SK-N-SH (cell line): ENCODE data around the gene SMIM22. TPM values are rescaled to one million over a fixed set of nuclear protein-coding genes. Genes with fewer than 3 reads are reported as not detected.
"Not testable (repeated sequence)": the region's sequence is repeated elsewhere in the genome, so short reads cannot be mapped to it uniquely, and the experiment has no call there.

Experiments used
- CTCF ChIA-PET: fragments of 300-600, 350-600 bp; formaldehyde crosslinking; extraction: SDS; loops from one replicate; lab custom pipeline; 2021; lab: Yijun Ruan, JAX
- POLR2A ChIA-PET: fragments of 350-600 bp; sonication (Branson Sonifier 250); formaldehyde crosslinking; extraction: SDS; loops from one replicate; lab custom pipeline; 2020; ENCODE audit warnings: antibody characterized with exemption, inconsistent platforms; lab: Yijun Ruan, JAX
- DNase-seq: peaks from one replicate; pipeline ENCODE4 v3.0.0; 2012
- H2AFZ ChIP-seq: fragments of 200-600 bp; sonication (generic); 2 replicates; pipeline ENCODE4 v1.8.1; 2016; ENCODE audit warnings: antibody characterized with exemption, mild to moderate bottlenecking, low read depth
- H3F3A ChIP-seq: fragments of 200-600 bp; sonication (generic); replicated peaks from 2 replicates; pipeline ENCODE3; 2016; ENCODE audit warnings: antibody characterized with exemption, mild to moderate bottlenecking; ENCODE audit not compliant: insufficient read depth
- H3K27ac ChIP-seq, 2 experiments: fragments of 200-500 bp in 1 of 2; fragments of 200-600 bp in 1 of 2; sonication (Bioruptor generic) in 1 of 2; sonication (generic), shearing (Covaris generic) in 1 of 2; 2 replicates each; pipeline versions ENCODE4 v1.5.1 to v1.6.1; 2014 to 2016; ENCODE audit warnings: low read depth in 2 of 2, inconsistent platforms in 1 of 2, low read length in 1 of 2, mild to moderate bottlenecking in 1 of 2, mixed read lengths in 1 of 2
- H3K27me3 ChIP-seq: fragments of 200-600 bp; sonication (generic), shearing (Covaris generic); 2 replicates; pipeline ENCODE4 v1.6.1; 2016; ENCODE audit warnings: mixed run types; ENCODE audit not compliant: insufficient read depth
- H3K36me3 ChIP-seq, 2 experiments: fragments of 200-500 bp in 1 of 2; fragments of 200-600 bp in 1 of 2; sonication (Bioruptor generic) in 1 of 2; sonication (generic) in 1 of 2; replicated peaks in 1 of 2; 2 replicates each; pipeline versions ENCODE3 to v1.5.1; 2014 to 2016; ENCODE audit warnings: low read length in 1 of 2, mild to moderate bottlenecking in 1 of 2; ENCODE audit not compliant: insufficient read depth in 2 of 2, control insufficient read depth in 1 of 2
- H3K4me1 ChIP-seq, 2 experiments: fragments of 200-500 bp in 1 of 2; fragments of 200-600 bp in 1 of 2; sonication (Bioruptor generic) in 1 of 2; sonication (generic), shearing (Covaris generic) in 1 of 2; 2 replicates each; pipeline versions ENCODE4 v1.5.1 to v1.6.1; 2014 to 2016; ENCODE audit warnings: low read depth in 1 of 2, low read length in 1 of 2, mixed run types in 1 of 2; ENCODE audit not compliant: insufficient read depth in 2 of 2, control insufficient read depth in 1 of 2
- H3K4me2 ChIP-seq: fragments of 200-600 bp; sonication (generic), shearing (Covaris generic); 2 replicates; pipeline ENCODE4 v1.6.1; 2017; ENCODE audit warnings: mixed run types
- H3K4me3 ChIP-seq, 2 experiments: fragments of 200-500 bp in 1 of 2; fragments of 200-600 bp in 1 of 2; sonication (Bioruptor generic) in 1 of 2; sonication (generic), shearing (Covaris generic) in 1 of 2; 2 replicates each; pipeline versions ENCODE4 v1.5.1 to v1.8.1; 2014 to 2016; ENCODE audit warnings: low read depth in 2 of 2, inconsistent platforms in 1 of 2, low read length in 1 of 2, mild to moderate bottlenecking in 1 of 2, mixed read lengths in 1 of 2, moderate library complexity in 1 of 2
- H3K79me2 ChIP-seq: fragments of 200-600 bp; sonication (generic); 2 replicates; pipeline ENCODE4 v1.8.1; 2017; ENCODE audit warnings: mild to moderate bottlenecking; ENCODE audit not compliant: insufficient read depth
- H3K9ac ChIP-seq: fragments of 200-600 bp; sonication (generic); 2 replicates; pipeline ENCODE4 v1.6.1; 2017; ENCODE audit warnings: mixed run types
- H3K9me2 ChIP-seq: fragments of 200-600 bp; sonication (generic); 2 replicates; pipeline ENCODE4 v1.6.1; 2017; ENCODE audit warnings: mixed run types
- H3K9me3 ChIP-seq: fragments of 200-600 bp; sonication (generic); 2 replicates; pipeline ENCODE4 v1.6.1; 2017; ENCODE audit warnings: mixed run types, mild to moderate bottlenecking, moderate library complexity
- H4K20me1 ChIP-seq: fragments of 200-600 bp; sonication (generic); 2 replicates; pipeline ENCODE4 v1.6.1; 2017; ENCODE audit warnings: mild to moderate bottlenecking, mixed run types; ENCODE audit not compliant: insufficient read depth
- ELF1 ChIP-seq: IDR thresholded peaks from 2 replicates; pipeline ENCODE4 v1.4.0; 2012
- EZH2phosphoT487 ChIP-seq: fragments of 200-600 bp; sonication (generic); IDR thresholded peaks from 2 replicates; pipeline ENCODE4 v1.6.1; 2017; ENCODE audit warnings: low read depth, mixed run types, mild to moderate bottlenecking, antibody characterized with exemption, moderate library complexity, borderline replicate concordance
- FOSL2 ChIP-seq: IDR thresholded peaks from 2 replicates; pipeline ENCODE4 v1.4.0; 2012; ENCODE audit warnings: low read depth, mild to moderate bottlenecking, moderate library complexity, borderline replicate concordance
- FOXM1 ChIP-seq: IDR thresholded peaks from 2 replicates; pipeline ENCODE4 v1.4.0; 2012; ENCODE audit warnings: low read depth, mild to moderate bottlenecking
- IRF3 ChIP-seq: fragments of 150-350 bp; IDR thresholded peaks from 2 replicates; pipeline ENCODE4 v1.6.1; 2016; ENCODE audit warnings: mild to moderate bottlenecking, low read depth, low read length
- JUND ChIP-seq: IDR thresholded peaks from 2 replicates; pipeline ENCODE4 v1.4.0; 2012
- MAX ChIP-seq: IDR thresholded peaks from 2 replicates; pipeline ENCODE4 v1.4.0; 2012; ENCODE audit warnings: low read depth
- MEF2A ChIP-seq: IDR thresholded peaks from 2 replicates; pipeline ENCODE4 v1.4.0; 2012; ENCODE audit warnings: low read depth, borderline replicate concordance
- NFIC ChIP-seq: IDR thresholded peaks from 2 replicates; pipeline ENCODE4 v1.4.0; 2012; ENCODE audit warnings: borderline replicate concordance
- RAD21 ChIP-seq: IDR thresholded peaks from 2 replicates; pipeline ENCODE4 v1.6.1; 2012; ENCODE audit warnings: mild to moderate bottlenecking, low read length
- RCOR1 ChIP-seq: fragments of 150-350 bp; IDR thresholded peaks from 2 replicates; pipeline ENCODE4 v1.6.1; 2017; ENCODE audit warnings: antibody characterized with exemption, low read length
- RFX5 ChIP-seq: IDR thresholded peaks from 2 replicates; pipeline ENCODE4 v1.6.1; 2012; ENCODE audit warnings: mild to moderate bottlenecking, improper control_type of control experiment, low read length
- SIN3A ChIP-seq: IDR thresholded peaks from 2 replicates; pipeline ENCODE4 v1.6.1; 2012; ENCODE audit warnings: low read depth, mild to moderate bottlenecking, low read length, moderate library complexity, borderline replicate concordance
- SMC3 ChIP-seq: IDR thresholded peaks from 2 replicates; pipeline ENCODE4 v1.6.1; 2012; ENCODE audit warnings: low read depth, low read length, improper control_type of control experiment
- USF1 ChIP-seq: IDR thresholded peaks from 2 replicates; pipeline ENCODE4 v1.4.0; 2012; ENCODE audit warnings: low read depth, borderline replicate concordance
- WGBS: methylation state at CpG from one replicate; pipeline ENCODE4 v1.1.6; 2017; ENCODE audit warnings: low lambda C conversion rate; 5-methylcytosine and 5-hydroxymethylcytosine counted together
- polyA plus RNA-seq, 3 experiments: library from polyadenylated mRNA; depleted of rRNA; stranded (reverse); fragments of >200 nt; gene quantifications; 2 replicates each; pipeline ENCODE4 v1.2.3, GENCODE V29; 2012
- TF ChIP-seq, protein P1 (sequence below): IDR thresholded peaks from 2 replicates; pipeline ENCODE4; 2012
- TF ChIP-seq, protein P2 (sequence below): fragments of 200-600 bp; sonication (generic); IDR thresholded peaks from 2 replicates; pipeline ENCODE4 v1.6.1; 2017; ENCODE audit warnings: antibody characterized with exemption, mild to moderate bottlenecking, moderate library complexity

SMIM22 gene
- polyA plus RNA-seq, 1 of the 3 experiments (the other 2 are of a cell fraction) = not detected

- Histone ChIP-seq H4K20me1 (no peaks in the 10 kb centered on the region), H3K9ac (no peak overlapping the region), H3K4me2 (no peak overlapping the region), H3K4me3 (no peak overlapping the region), H2AFZ (no peak overlapping the region), H3K27me3 (no peaks in the 10 kb centered on the region), H3K79me2 (no peaks in the 10 kb centered on the region), H3K27ac (no peak overlapping the region), H3K9me3 (no peaks in the 10 kb centered on the region), H3F3A (no peaks in the 10 kb centered on the region), H3K4me1 (peaks cover 0 to 11% of the 10 kb centered on the region in 2 experiments; a peak in 1 of 4 replicates), H3K36me3 (no peaks in the 10 kb centered on the region), H3K9me2 (no peaks in the 10 kb centered on the region)
- WGBS = 93% methylated on average over 13 of the region's 16 CpGs
- ChIA-PET CTCF (no interaction called here), POLR2A (no interaction called here)
- DNase-seq = no peak
- TF ChIP-seq, protein P1, sequence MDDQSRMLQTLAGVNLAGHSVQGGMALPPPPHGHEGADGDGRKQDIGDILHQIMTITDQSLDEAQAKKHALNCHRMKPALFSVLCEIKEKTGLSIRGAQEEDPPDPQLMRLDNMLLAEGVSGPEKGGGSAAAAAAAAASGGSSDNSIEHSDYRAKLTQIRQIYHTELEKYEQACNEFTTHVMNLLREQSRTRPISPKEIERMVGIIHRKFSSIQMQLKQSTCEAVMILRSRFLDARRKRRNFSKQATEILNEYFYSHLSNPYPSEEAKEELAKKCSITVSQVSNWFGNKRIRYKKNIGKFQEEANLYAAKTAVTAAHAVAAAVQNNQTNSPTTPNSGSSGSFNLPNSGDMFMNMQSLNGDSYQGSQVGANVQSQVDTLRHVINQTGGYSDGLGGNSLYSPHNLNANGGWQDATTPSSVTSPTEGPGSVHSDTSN = no peak
- TF ChIP-seq JUND = no peak
Observed at GRCh38 chr16:4783951-4784336, 11.2 kb upstream of the SMIM22 start.

DNA sequence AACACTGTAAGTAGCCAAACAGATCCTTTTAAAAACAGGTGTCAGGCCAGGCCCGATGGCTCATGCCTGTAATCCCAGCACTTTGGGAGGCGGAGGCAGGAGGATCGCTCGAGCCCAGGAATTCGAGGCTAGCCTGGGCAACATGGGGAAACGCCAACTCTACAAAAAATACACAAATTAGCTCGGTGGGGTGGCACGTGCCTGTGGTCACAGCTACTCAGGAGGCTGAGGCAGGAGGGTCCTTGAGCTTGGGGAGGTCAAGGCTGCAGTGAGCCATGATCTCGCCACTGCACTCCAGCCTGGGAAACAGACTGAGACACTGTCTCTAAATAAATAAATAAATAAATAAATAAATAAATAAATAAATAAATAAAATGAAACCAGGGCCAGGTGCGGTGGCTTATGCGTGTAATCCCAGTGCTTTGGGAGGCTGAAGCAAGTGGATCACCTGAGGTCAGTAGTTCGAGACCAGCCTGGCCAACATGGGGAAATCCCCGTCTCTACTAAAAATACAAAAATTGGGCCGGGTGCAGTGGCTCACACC, 10.7 kb upstream of the SMIM22 start:
- H3K9me3 ChIP-seq, H3K79me2 ChIP-seq, H4K20me1 ChIP-seq, H3F3A ChIP-seq, CTCF ChIA-PET, H3K9ac ChIP-seq, H3K27me3 ChIP-seq, H3K27ac ChIP-seq, H2AFZ ChIP-seq, H3K36me3 ChIP-seq, H3K9me2 ChIP-seq, DNase-seq, H3K4me3 ChIP-seq, H3K4me2 ChIP-seq, POLR2A ChIA-PET: not testable (repeated sequence)
- peaks cover 0 to 11% of the 10 kb centered on the region in 2 experiments; a peak in 1 of 4 replicates for H3K4me1 ChIP-seq
- 90% methylated on average over 14 of the region's 14 CpGs for WGBS

- no peaks in the 10 kb centered on the region for H3K9me3 ChIP-seq
- WGBS = 91% methylated on average over 22 of the region's 23 CpGs
- no peaks in the 10 kb centered on the region for H3K9me2 ChIP-seq
- H4K20me1 ChIP-seq = no peaks in the 10 kb centered on the region
- H2AFZ ChIP-seq = no peak overlapping the region
- no peak for DNase-seq
- H3K79me2 ChIP-seq = no peaks in the 10 kb centered on the region
- POLR2A ChIA-PET = interaction anchor here (0.6 kb wide), 2 partner anchors 27 to 39 kb away, joined by 3 read pairs; no protein-coding TSS in a partner anchor
- H3K27me3 ChIP-seq = no peaks in the 10 kb centered on the region
- peaks cover 0 to 11% of the 10 kb centered on the region in 2 experiments; a peak in 1 of 4 replicates for H3K4me1 ChIP-seq
- no peak overlapping the region for H3K27ac ChIP-seq
- H3K36me3 ChIP-seq = no peaks in the 10 kb centered on the region
- no peaks in the 10 kb centered on the region for H3F3A ChIP-seq
- no peak overlapping the region for H3K9ac ChIP-seq
- H3K4me2 ChIP-seq = no peak overlapping the region
- no peak overlapping the region for H3K4me3 ChIP-seq
- CTCF ChIA-PET = interaction anchor here (1.7 kb wide), 1 partner anchor 9 kb away, joined by 4 read pairs; no protein-coding TSS in a partner anchor
- TF ChIP-seq USF1 (no peak), RCOR1 (no peak), EZH2phosphoT487 (no peak), SIN3A (no peak), FOSL2 (no peak), RFX5 (no peak), MEF2A (no peak), MAX (no peak), SMC3 (no peak), NFIC (no peak), RAD21 (no peak), ELF1 (no peak), IRF3 (no peak), FOXM1 (no peak)
- TF ChIP-seq, protein P2, sequence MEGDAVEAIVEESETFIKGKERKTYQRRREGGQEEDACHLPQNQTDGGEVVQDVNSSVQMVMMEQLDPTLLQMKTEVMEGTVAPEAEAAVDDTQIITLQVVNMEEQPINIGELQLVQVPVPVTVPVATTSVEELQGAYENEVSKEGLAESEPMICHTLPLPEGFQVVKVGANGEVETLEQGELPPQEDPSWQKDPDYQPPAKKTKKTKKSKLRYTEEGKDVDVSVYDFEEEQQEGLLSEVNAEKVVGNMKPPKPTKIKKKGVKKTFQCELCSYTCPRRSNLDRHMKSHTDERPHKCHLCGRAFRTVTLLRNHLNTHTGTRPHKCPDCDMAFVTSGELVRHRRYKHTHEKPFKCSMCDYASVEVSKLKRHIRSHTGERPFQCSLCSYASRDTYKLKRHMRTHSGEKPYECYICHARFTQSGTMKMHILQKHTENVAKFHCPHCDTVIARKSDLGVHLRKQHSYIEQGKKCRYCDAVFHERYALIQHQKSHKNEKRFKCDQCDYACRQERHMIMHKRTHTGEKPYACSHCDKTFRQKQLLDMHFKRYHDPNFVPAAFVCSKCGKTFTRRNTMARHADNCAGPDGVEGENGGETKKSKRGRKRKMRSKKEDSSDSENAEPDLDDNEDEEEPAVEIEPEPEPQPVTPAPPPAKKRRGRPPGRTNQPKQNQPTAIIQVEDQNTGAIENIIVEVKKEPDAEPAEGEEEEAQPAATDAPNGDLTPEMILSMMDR = no peak
Observed at GRCh38 chr16:4785758-4786433, 9.3 kb upstream of the SMIM22 start.
